Gastrocnemius medialis (tissue), 4 donors: ENCODE data around the gene DNAJC11.

ENCODE experiments used
- CTCF ChIP-seq, 5 experiments: fragments of 450-650 bp in 3 of 5; fragments of 200-600 bp in 2 of 5; sonication (generic) in 2 of 5; IDR thresholded peaks in 4 of 5; conservative IDR thresholded peaks in 1 of 5; 1 replicate in 4 of 5; 2 replicates in 1 of 5; pipeline ENCODE4 v1.5.1; 2016 to 2019; ENCODE audit warnings: antibody characterized with exemption in 5 of 5, mild to moderate bottlenecking in 3 of 5, moderate library complexity in 3 of 5
- POLR2A ChIP-seq, 2 donors: fragments of 450-650 bp; IDR thresholded peaks; one replicate each; pipeline ENCODE4 v1.6.1; 2017; ENCODE audit warnings: antibody characterized with exemption in 2 of 2, mild to moderate bottlenecking in 2 of 2, moderate library complexity in 2 of 2

GRCh38 chr1:6750490-6750889 is 48.9 kb upstream of the DNAJC11 start:
- TF ChIP-seq CTCF (IDR thresholded peaks at IDR 0.05 in 4 of 5, conservative IDR thresholded peaks at IDR 0.05 in 1 of 5) (no peak), POLR2A (IDR thresholded peaks at IDR 0.05) (no peak)
